HCT116 (cell line): Measurements from ENCODE around the gene SLC25A39. TPM values are rescaled to one million over a fixed set of nuclear protein-coding genes. Genes with fewer than 3 reads are reported as not detected.

Experiments
- ATAC-seq: fragments of 200-7000 bp; cut with Tn5 transposase; 2 replicates; pipeline ENCODE4 v1.9.1; 2020; ENCODE audit warnings: mild to moderate bottlenecking, moderate library complexity
- BruUV-seq: library from RNA; stranded (reverse); fragments of 400-500 nt; replicated peaks from 2 replicates; lab custom pipeline; 2021; lab: Mats Ljungman, UMichigan
- CTCF ChIA-PET: fragments of 300-600 bp; sonication (Branson Sonifier 250); formaldehyde crosslinking; loops from one replicate; lab custom pipeline; 2021; ENCODE audit warnings: antibody characterized with exemption; lab: Charles Lee
- POLR2A ChIA-PET: fragments of 300-600, 350-600 bp; sonication (Branson Sonifier 250); formaldehyde crosslinking; loops from one replicate; lab custom pipeline; 2021; ENCODE audit warnings: antibody characterized with exemption; lab: Charles Lee
- RAD21 ChIA-PET, 2 experiments: fragments of 300-600 bp; sonication (Branson Sonifier 250); formaldehyde crosslinking; loops; one replicate each; lab custom pipeline; 2023; ENCODE audit warnings: low total read pairs in 2 of 2; ENCODE audit not compliant: uncharacterized antibody in 2 of 2, unreplicated experiment in 2 of 2, low non-redundant PET in 1 of 2; lab: Charles Lee
- DNase-seq: peaks from one replicate; pipeline ENCODE4 v3.0.0-alpha.2; 2010; ENCODE audit warnings: low read depth, low spot score
- H2AFZ ChIP-seq: fragments of 200-600 bp; shearing (Covaris generic), sonication (generic); 2 replicates; pipeline ENCODE4 v1.6.1; 2017; ENCODE audit warnings: low read depth, mixed run types, mixed read lengths, antibody characterized with exemption, low read length; ENCODE audit not compliant: poor library complexity, severe bottlenecking
- H3K27ac ChIP-seq: 2 replicates; pipeline ENCODE4 v1.5.1; 2012; ENCODE audit warnings: low read depth, low read length
- H3K27me3 ChIP-seq: fragments of 200-600 bp; sonication (generic); 2 replicates; pipeline ENCODE4 v1.6.1; 2016; ENCODE audit warnings: mixed run types, low read length, mixed read lengths; ENCODE audit not compliant: insufficient read depth
- H3K36me3 ChIP-seq, 2 experiments: fragments of 200-500 bp in 1 of 2; fragments of 200-600 bp in 1 of 2; sonication (Bioruptor generic) in 1 of 2; sonication (generic) in 1 of 2; 2 replicates each; pipeline versions ENCODE4 v1.5.1 to v1.6.1; 2014 to 2016; ENCODE audit warnings: low read length in 2 of 2, inconsistent platforms in 1 of 2, mixed read lengths in 1 of 2, mixed run types in 1 of 2; ENCODE audit not compliant: insufficient read depth in 2 of 2, control insufficient read depth in 1 of 2
- H3K4me1 ChIP-seq, 2 experiments: fragments of 200-600 bp in 1 of 2; sonication (generic) in 1 of 2; 2 replicates each; pipeline versions ENCODE4 v1.5.1 to v1.6.1; 2012 to 2017; ENCODE audit warnings: low read length in 2 of 2, inconsistent platforms in 1 of 2, mild to moderate bottlenecking in 1 of 2, mixed read lengths in 1 of 2, mixed run types in 1 of 2, moderate library complexity in 1 of 2; ENCODE audit not compliant: insufficient read depth in 2 of 2, control insufficient read depth in 1 of 2
- H3K4me2 ChIP-seq: fragments of 200-600 bp; sonication (generic); 2 replicates; pipeline ENCODE4 v1.6.1; 2017; ENCODE audit warnings: mixed run types, low read length, mixed read lengths
- H3K4me3 ChIP-seq, 2 experiments: fragments of 200-600 bp in 1 of 2; sonication (generic) in 1 of 2; replicated peaks in 1 of 2; 2 replicates each; pipeline ENCODE4 v1.5.1; 2011 to 2016; ENCODE audit warnings: low read length in 2 of 2, control low read depth in 1 of 2, low read depth in 1 of 2, mild to moderate bottlenecking in 1 of 2, mixed read lengths in 1 of 2, mixed run types in 1 of 2
- H3K79me2 ChIP-seq: fragments of 200-600 bp; sonication (generic); 2 replicates; pipeline ENCODE4 v1.6.1; 2017; ENCODE audit warnings: mild to moderate bottlenecking, mixed run types, low read length, moderate library complexity, mixed read lengths; ENCODE audit not compliant: insufficient read depth
- H3K9ac ChIP-seq: fragments of 200-600 bp; sonication (generic); 2 replicates; pipeline ENCODE4 v1.6.1; 2016; ENCODE audit warnings: low read length, mixed read lengths
- H3K9me2 ChIP-seq: fragments of 200-600 bp; sonication (generic), shearing (Covaris generic); 2 replicates; pipeline ENCODE4 v1.6.1; 2017; ENCODE audit warnings: mixed run types, mild to moderate bottlenecking, moderate library complexity; ENCODE audit not compliant: insufficient read depth
- H3K9me3 ChIP-seq, 2 experiments: fragments of 200-500 bp in 1 of 2; fragments of 200-600 bp in 1 of 2; sonication (Bioruptor generic) in 1 of 2; sonication (generic) in 1 of 2; 2 replicates each; pipeline ENCODE4 v1.6.1; 2014 to 2017; ENCODE audit warnings: low read length in 2 of 2, mixed read lengths in 2 of 2, inconsistent platforms in 1 of 2, low read depth in 1 of 2, mild to moderate bottlenecking in 1 of 2, mixed run types in 1 of 2, moderate library complexity in 1 of 2; ENCODE audit not compliant: control insufficient read depth in 1 of 2, insufficient read depth in 1 of 2
- H4K20me1 ChIP-seq: fragments of 200-600 bp; sonication (generic), shearing (Covaris generic); 2 replicates; pipeline ENCODE4 v1.6.1; 2017; ENCODE audit warnings: mixed run types, mild to moderate bottlenecking, moderate library complexity; ENCODE audit not compliant: insufficient read depth
- CEBPB ChIP-seq: IDR thresholded peaks from 2 replicates; pipeline ENCODE4 v1.6.1; 2012; ENCODE audit warnings: low read depth
- EZH2phosphoT487 ChIP-seq: fragments of 200-600 bp; IDR thresholded peaks from 2 replicates; pipeline ENCODE4 v1.6.1; 2018; ENCODE audit warnings: antibody characterized with exemption, borderline replicate concordance
- FOSL1 ChIP-seq: IDR thresholded peaks from 2 replicates; pipeline ENCODE4 v1.6.1; 2012; ENCODE audit warnings: low read depth
- JUND ChIP-seq: IDR thresholded peaks from 2 replicates; pipeline ENCODE4 v1.6.1; 2012
- intact Hi-C: fragments of 100-400 bp; cut with micrococcal nuclease; formaldehyde crosslinking; loops from 2 replicates; pipeline ENCODE4 v1.10.0; 2022
- total RNA-seq: library from RNA; stranded (reverse); gene quantifications from one replicate; pipeline ENCODE4 v1.2.1, GENCODE V29; 2021; ENCODE audit not compliant: unreplicated experiment
- TF ChIP-seq, protein P1 (sequence below), 3 experiments: fragments of 200-600 bp in 1 of 3; sonication (generic) in 1 of 3; IDR thresholded peaks in 2 of 3; conservative IDR thresholded peaks in 1 of 3; 2 replicates each; pipeline ENCODE4 v1.5.1; 2012 to 2017; ENCODE audit warnings: low read depth in 2 of 3, low read length in 2 of 3, antibody characterized with exemption in 1 of 3, borderline replicate concordance in 1 of 3, control low read depth in 1 of 3, mild to moderate bottlenecking in 1 of 3, mixed read lengths in 1 of 3, mixed run types in 1 of 3, moderate library complexity in 1 of 3; ENCODE audit not compliant: insufficient read depth in 1 of 3

SLC25A39 gene
- total RNA-seq, 1 experiment from 2014 or later = 326 TPM

DNA sequence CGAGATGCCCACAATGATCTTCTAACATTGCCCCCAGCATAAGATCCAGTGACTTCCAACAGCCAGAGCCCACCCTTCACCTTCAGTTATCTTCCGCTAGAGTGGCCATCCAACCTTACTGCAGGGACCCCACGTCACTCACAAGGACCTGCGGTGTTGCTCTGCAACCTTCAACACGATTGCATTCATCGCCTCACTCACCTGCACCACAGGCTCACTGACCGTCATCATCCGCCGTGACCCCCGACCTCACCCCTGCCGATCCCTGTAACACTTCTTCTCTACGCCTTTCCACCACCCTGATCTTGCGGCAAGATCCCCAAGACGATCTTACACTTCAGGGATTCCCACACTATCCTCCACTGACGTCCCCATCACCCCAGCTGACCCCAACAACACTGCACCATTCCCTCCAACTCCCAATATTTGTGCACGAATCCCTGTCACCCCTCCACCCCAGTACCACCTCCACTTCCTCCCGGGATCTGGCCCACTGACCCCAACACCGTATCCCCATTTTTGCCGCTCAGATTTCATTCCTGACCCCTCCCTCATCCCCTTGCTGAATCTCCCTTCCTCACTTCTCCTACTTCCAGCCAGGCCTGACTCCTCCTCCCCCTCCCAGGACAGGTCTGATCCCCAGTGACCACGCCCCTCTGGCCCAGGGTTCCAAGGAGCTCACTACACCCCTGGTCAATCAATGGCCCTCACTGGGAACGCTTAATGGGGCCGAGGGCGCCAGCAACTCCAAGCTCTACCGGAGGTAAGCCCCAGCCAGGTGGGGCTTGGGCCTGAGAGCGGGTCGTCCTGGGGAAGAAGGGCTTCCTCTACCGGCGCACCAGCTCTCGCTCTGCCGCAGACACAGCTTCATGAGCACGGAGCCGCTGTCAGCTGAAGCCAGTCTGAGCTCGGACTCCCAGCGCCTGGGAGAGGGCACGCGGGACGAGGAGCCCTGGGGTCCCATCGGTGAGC is 8.6 kb downstream of the SLC25A39 start:
- BruUV-seq = no TSS peak

More for the DNA sequence above, 8.6 kb downstream of the SLC25A39 start:
- intact Hi-C loops = no loop called here
- no peak for ATAC-seq
- TF ChIP-seq, protein P1, sequence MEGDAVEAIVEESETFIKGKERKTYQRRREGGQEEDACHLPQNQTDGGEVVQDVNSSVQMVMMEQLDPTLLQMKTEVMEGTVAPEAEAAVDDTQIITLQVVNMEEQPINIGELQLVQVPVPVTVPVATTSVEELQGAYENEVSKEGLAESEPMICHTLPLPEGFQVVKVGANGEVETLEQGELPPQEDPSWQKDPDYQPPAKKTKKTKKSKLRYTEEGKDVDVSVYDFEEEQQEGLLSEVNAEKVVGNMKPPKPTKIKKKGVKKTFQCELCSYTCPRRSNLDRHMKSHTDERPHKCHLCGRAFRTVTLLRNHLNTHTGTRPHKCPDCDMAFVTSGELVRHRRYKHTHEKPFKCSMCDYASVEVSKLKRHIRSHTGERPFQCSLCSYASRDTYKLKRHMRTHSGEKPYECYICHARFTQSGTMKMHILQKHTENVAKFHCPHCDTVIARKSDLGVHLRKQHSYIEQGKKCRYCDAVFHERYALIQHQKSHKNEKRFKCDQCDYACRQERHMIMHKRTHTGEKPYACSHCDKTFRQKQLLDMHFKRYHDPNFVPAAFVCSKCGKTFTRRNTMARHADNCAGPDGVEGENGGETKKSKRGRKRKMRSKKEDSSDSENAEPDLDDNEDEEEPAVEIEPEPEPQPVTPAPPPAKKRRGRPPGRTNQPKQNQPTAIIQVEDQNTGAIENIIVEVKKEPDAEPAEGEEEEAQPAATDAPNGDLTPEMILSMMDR (IDR thresholded peaks at IDR 0.05 in 2 of 3, conservative IDR thresholded peaks at IDR 0.05 in 1 of 3; ENCODE audit: borderline replicate concordance in 1 of 3, insufficient read depth in 1 of 3, low read depth in 2 of 3, low read length in 2 of 3) = no peak
- TF ChIP-seq EZH2phosphoT487 (no peak), CEBPB (no peak), JUND (no peak), FOSL1 (no peak)
- Histone ChIP-seq H3K4me2 (peak overlapping the region; percentile 73), H3K9me3 (no peaks in the 10 kb centered on the region), H3K27me3 (no peaks in the 10 kb centered on the region), H4K20me1 (no peaks in the 10 kb centered on the region), H3K4me3 (peak overlapping the region; percentile 25 to 38), H3K79me2 (peaks cover 4% of the 10 kb centered on the region; the same call in 1 of the 2 replicates), H3K27ac (no peak overlapping the region), H2AFZ (no peak overlapping the region), H3K9ac (no peak overlapping the region), H3K9me2 (no peaks in the 10 kb centered on the region), H3K36me3 (peaks cover 9 to 17% of the 10 kb centered on the region in 2 experiments; a peak in 3 of 4 replicates), H3K4me1 (peaks cover 2 to 38% of the 10 kb centered on the region in 2 experiments; a peak in 2 of 4 replicates)
- DNase-seq = no peak
- CTCF ChIA-PET = interaction anchor here (0.6 to 1.3 kb wide), 3 partner anchors 11 to 96 kb away, joined by 3 read pairs; no protein-coding TSS in a partner anchor
- RAD21 ChIA-PET = no interaction called here
- POLR2A ChIA-PET = interaction anchor here (0.9 kb wide), 1 partner anchor 95 kb away, joined by 3 read pairs; no protein-coding TSS in a partner anchor
